GM19455 (cell line): ENCODE measurements around the gene CAPS2.

Experiments
- ATAC-seq: cut with Tn5 transposase; IDR thresholded peaks from one replicate; pipeline ENCODE4 v1.9.1; 2021; ENCODE audit not compliant: unreplicated experiment

The CAPS2 gene

DNA sequence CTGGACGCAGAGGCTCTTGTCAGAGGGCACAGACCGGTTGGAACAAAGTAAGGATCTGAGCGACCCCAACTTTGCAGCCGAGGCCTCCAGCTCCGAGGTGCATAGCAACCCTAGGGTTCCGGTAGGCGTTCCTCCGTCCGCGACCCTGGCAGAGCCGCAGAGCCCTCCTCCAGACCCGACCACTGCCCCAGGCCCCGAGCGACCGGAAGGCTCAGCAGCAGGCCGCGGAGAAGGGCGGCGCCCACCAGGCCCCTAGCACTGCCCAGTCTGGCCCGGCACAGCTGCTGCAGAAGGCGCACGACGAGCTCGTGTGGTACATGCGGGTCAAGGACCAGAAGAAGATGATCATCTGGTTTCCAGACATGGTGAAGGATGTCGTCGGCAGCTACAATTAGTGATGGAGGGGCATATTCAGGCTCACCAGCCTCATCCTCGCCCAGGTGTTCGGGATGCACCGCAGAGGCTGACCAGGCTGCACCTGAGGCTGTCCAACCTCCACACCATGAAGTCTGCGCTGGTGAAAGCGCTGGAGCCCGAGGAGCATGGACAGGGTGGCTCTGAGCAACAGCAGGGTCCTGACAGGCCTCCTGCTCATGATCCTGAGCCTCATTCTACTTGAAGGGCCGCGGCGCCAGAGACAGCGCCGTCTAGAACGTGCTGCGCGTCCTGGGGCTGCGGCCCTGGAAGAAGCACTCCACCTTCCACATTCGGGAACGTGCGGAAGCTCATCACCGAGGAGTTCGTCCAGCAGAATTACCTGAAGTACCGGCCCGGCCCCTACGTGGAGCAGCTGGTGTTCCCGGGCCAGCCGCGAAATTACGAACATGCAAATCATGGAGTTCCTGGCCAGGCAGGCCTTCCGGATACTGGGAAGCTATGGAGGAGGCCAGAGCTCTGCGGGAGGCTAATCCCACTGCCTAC lies 24.5 kb downstream of the CAPS2 start:
- ATAC-seq, result no peak

DNA sequence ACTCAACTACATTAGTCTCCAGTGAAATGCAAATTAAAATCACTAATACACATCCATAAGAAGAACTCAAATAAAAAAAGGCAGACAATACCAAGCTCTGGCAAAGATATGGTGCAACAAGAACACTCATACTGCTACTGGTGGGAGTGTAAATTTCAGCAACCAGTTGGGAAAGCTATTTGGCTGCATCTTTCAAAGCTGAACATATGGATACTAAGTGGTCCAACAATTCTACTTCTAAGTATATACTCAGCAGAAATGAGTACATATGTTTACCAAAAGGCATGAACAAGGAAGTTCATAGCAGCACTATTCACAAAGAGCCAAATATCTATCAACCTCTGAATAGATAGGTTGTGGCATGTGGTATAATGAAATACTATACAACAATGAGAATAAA lies 27.3 kb downstream of the CAPS2 start:
- ATAC-seq, result no peak

DNA sequence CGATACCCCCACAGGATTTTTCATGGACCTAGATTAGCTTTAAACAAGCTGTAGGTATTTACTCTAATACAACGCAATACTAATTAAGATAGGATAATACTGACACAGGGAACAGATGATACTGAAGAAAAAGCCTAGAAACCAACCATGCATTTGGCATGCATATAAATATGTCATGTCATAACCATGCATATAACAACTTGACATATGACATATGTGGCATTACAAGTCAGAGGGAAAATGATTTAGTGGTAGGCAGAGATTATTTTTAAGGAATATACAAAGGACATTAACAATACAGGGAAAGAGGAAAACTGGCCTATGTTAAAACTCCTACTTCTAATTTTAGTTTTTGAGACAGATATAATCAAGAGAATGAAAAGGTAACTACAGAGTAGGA lies 27.9 kb downstream of the CAPS2 start:
- ATAC-seq, result no peak

DNA sequence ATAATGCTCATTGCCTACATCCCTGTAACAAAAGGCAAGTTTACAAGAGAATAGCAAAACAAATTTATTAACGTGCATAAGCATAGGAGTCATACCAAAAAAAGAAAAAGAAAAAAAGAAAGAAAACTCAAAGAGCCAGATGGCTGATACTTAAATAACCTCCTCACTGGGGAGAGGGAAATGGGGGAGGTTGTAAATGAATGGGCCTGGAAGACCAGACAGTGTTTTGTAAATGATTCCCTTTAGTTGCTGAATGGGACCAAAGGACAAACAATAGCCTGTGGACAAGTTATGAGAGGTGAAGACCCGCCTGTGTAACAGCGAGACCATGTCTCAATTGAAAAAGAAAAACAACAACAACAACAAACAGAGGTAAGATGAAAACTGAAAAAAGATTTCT lies 35.3 kb downstream of the CAPS2 start:
- no peak for ATAC-seq

DNA sequence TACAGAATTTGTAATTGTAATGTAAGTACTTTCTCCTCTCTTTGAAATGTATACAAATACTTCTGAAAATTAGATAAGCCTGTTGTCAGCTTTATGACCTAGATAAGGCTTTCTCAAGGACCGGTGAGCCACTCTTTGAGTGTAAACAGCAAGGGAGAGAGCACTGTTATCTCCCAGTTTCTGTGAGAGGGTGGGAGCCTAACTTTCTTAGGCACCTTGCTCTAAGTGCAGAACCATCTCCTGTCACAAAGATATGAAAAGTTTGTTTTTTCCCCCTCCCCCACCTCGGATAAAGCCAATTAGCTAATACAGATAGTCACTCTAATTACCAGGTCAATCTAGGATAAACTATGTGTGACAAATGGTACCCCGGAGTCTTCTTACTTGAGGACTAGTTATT lies 35.8 kb downstream of the CAPS2 start:
- no peak for ATAC-seq

DNA sequence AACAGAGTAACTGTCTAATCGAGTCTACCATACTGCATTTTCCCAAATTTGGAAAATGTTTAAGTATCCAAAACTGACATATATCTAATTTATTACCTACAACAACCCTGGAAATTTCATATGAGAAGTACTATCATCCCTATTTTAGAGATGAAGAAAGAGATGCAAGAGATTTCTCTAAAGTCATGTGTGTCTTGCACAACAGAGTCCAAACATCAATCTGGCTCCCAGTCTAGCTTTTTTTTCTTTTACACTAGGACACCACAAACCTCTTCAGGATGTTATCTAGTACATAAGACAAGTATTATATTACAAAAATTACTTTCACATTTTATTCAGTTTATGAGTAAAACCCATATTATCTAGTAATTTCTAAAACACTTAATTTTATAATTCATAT lies 39.1 kb downstream of the CAPS2 start:
- ATAC-seq, result no peak

DNA sequence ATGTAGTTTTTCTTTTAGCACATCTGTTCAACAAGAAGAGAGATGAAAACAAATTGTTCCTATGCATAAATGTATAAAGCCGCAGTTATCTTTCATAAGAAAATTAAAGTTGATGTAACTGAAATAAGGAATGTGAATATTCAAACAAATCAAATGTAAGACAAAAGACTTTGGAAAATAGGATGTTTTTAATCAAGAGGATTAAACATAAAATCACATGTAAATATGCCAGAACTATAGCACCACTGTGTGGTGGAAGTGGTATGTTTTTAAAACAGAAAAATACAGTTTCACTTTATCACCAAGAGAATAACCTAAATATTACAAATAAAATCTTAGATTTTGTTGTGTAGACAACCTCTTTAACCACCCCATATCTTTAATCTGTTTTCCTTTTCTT lies 40.4 kb downstream of the CAPS2 start:
- ATAC-seq, result no peak

DNA sequence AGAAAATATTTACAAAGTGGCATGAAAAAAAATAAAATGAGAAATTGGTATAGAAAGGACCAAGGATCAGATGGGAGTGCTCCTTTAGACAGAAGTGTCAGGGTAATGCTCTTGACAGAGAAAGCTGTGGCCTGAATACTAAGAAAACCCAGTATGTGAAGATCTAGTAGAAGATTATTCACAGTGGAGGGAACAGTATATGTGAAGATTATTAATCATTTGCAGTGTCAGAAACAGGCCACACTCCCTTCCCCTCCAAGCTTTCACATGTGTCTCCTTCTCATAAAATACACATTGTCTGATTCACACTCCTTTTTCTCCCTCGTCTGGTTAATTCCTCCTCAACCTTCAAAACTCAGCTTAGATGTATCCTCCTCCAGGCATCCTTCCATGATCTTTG lies 41.3 kb downstream of the CAPS2 start:
- ATAC-seq, result no peak

DNA sequence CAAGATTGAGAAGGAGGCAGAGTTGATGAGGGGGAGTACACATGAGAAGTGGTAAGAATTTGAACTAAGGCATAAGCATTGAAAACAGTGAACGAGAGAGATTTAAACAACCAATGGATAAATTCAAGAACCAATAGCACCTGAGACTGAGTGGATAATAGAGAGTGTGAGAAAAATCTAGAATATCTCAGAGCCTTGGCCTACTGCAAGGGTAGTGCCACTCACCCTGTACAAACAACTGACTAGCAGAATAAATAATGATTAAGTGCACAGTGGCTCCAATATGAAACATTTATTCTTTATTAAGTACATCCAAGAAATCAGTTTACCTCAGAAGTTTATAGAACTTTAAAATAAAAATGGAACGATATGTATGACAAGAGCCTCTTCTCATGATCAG lies 54.4 kb downstream of the CAPS2 start:
- ATAC-seq, result no peak

DNA sequence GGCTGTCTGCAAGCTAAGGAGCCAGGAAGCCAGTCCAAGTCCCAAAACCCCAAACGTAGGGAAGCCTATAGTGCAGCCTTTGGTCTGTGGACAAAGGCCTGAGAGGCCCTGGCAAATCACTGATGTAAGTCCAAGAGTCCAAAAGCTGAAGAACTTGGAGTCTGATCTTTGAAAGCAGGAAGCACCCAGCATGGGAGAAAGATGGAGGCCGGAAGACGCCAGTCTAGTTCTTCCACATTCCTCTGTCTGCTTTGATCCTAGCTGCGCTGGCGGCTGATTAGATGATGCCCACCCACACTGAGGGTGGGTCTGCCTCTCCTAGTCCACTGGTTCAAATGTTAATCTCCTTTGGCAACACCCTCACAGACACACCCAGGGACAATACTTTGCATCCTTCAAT lies 58.5 kb downstream of the CAPS2 start:
- no peak for ATAC-seq

DNA sequence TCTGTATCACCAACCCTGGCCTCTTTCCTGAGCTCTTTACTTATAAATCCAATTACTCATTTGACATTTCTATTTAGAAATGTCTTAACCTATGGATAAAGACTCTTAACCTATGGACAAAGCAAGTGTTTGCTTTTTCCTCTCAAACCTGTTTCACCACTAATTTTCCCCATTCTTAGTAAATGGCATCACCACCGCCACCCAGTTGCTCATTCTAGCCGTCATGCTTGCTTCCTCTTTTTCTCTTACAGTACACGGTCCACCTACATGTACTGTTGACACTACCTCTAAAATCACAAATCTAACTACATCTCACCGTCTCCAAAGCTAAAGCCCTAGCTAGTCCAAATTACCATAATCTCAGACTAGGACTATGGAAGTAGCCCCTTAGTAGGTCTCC lies 60.0 kb downstream of the CAPS2 start:
- ATAC-seq, result no peak

DNA sequence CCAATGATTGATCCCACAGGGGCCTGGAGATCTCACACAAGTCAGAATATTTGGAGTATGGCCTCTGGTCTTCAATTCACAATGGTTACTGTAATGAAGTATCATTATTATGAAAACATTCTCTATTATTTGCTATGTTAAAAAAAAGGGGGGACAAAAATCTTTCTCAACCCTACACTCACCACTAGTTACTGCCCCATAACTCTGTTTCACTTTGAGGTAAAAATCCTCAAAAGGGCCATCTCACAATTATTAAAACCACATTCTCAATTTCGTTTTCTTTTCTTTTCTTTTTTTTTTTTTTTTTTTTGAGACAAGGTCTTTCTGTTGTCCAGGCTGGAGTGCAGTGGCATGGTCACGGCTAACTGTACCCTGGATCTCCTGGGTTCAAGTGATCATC lies 60.9 kb downstream of the CAPS2 start:
- no peak for ATAC-seq

DNA sequence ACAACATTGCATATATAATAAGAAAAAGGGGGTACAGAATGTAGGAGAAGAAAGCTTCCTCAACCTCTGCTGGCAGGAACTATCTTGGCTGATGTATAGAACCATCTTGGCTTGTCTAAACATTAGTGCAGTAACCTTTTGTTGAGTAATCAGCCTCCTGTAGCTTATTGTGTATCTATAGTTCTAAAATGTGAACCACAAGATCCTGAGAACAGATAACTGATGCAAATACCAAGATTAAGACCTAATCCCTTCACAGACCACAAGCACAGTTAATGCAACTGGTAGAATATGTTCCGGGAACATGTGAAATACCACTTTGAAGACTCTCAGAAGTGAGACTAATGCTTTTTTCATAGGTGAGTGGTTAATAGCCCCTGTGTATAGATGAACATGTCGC lies 69.8 kb downstream of the CAPS2 start:
- ATAC-seq, result no peak

DNA sequence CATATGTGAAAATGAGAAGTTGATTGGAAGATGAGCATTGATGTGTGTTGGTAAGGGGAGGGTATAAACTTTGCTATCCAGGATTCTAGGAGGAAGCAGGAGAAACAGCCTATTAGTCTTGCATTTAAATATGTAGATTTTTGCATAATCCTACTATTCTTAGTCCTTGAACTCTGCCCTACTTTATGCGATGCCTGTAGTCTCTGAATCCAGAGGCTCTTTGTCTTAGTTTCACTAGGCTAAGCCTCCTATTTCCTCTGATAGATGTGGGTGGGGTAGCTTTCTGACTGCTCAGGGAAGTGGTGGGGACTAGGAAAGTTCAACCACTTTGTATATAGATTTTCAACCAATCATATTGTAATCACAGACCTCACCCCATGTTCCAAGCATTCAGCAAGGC lies 71.0 kb downstream of the CAPS2 start:
- no peak for ATAC-seq

DNA sequence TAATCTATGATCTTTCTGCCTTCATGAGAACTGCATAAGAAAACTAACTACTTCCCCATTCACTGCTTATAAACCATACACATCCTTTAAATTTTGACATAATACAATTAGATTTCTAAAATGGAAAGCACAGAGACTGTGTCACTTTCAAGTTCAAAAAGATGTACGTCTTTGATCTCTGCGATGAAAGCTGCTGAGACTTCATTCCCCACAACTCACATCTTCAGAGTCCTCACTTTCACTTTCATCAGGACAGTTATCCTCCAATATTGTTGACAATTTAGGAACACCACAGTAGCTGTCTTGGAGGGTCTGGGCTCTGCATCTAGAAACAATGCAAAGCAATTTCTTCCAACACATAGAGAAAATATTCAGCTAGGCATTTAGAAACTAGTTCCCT lies 72.6 kb downstream of the CAPS2 start:
- no peak for ATAC-seq

DNA sequence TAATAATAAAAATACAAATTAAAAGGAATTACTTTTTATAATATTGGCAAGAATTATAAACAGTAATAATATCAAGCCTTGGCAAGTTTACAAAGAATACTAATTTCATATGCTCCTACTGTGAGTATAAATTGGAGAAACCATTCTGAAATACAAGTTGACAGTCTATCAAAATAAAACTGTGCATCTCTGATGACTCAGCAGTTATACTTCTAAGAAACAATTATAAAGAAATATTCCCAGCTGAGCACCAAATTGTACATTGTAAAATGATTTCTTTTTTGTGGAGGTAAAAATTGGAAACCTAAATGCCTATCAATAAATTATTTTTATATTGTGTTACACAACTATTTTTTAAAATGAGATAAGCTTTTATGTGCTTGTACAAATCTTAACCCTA lies 85.0 kb downstream of the CAPS2 start:
- ATAC-seq, result no peak

DNA sequence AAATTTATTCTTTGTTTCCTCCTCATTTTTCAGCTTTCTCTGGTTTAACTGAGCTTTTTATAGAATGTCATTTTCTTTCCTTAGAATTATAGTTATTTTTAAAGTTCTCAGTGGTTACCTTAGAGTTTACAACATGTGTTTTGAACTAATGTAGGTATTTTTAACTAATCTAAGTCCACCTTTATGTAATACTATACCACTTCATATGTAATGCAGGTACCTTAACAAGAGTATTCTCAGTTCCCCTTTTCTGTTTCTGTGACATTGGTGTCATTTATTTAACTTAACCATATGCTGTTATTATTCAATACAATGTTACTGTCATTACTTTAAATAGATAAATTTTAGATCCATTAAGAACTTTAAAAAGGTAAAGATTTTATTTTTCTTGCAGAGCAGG lies 90.1 kb downstream of the CAPS2 start:
- no peak for ATAC-seq

DNA sequence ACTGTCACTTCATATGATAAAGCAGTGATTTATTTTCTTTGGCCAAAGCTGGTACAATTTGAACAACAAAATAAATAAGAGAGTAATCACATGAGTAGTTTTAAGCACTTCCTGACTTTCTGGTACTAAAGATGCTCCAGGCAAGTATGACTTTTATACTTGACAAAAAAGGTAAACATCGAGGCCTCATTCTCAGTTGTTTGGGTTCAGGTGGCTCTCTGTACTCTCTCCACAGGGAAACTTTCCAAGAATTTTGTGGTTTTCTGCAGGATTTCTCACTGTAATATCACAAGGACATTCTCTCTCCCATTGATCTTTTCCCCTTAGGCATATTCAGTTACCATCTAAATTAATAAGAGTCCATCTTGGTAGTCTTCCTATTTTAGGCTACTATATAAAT lies 93.9 kb downstream of the CAPS2 start:
- no peak for ATAC-seq

DNA sequence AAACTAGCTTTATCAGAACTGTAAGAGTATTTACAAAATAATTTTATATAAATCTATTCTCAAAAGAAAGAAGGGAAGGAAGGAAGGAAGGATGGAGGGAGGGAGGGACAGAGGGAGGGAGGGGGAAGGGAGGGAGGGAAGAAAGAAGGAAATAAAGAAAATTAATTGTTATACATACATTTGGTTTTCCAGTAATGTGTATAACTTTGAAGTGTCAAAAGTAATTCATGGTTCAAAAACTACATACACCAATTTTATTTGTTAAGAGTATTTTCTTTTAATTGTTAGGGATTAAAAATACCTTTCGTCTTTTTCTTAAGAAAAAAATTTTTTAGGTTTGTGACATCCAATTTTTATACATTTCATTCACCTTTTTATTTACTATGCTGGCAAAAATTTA lies 103.0 kb downstream of the CAPS2 start:
- no peak for ATAC-seq
